HepG2 (cell line): ENCODE results near the gene TFAP2E.

Experiments
- CTCF ChIP-seq: sonication (generic); formaldehyde crosslinking; IDR thresholded peaks from 2 replicates; pipeline ENCODE4 v1.5.0; 2020; ENCODE audit warnings: mild to moderate bottlenecking, missing genetic modification reagents, moderate library complexity
- POLR2A ChIP-seq, 2 experiments: IDR thresholded peaks; 2 replicates each; pipeline ENCODE4 v1.6.1; 2011; ENCODE audit warnings: low read depth in 2 of 2, low read length in 2 of 2, mild to moderate bottlenecking in 1 of 2, moderate library complexity in 1 of 2; ENCODE audit not compliant: insufficient read depth in 1 of 2

GRCh38 chr1:35585281-35585680 is 12.2 kb downstream of the TFAP2E start:
- TF ChIP-seq POLR2A (IDR thresholded peaks at IDR 0.05; ENCODE audit: insufficient read depth in 1 of 2, low read depth in 2 of 2, low read length in 2 of 2): no peak
- no peak for TF ChIP-seq CTCF (CRISPR knock-in tag)
